HG03354 (cell line): ENCODE data around the gene PDE7B.

Source experiments
- ATAC-seq: cut with Tn5 transposase; IDR thresholded peaks from one replicate; pipeline ENCODE4 v1.9.1; 2021; ENCODE audit warnings: mild to moderate bottlenecking; ENCODE audit not compliant: unreplicated experiment, poor library complexity, severe bottlenecking

PDE7B gene

GRCh38 chr6:136244061-136244616 is 392.6 kb downstream of the PDE7B start:
- ATAC-seq = no peak
